Prostate gland (tissue), 2 donors: ENCODE data around the gene TAF1D.

Experiments used
- CTCF ChIP-seq, 4 experiments: fragments of 200-600 bp in 2 of 4; fragments of 450-650 bp in 2 of 4; sonication (generic) in 2 of 4; IDR thresholded peaks; 1 replicate in 3 of 4; 2 replicates in 1 of 4; pipeline ENCODE4 v1.5.1; 2016 to 2019; ENCODE audit warnings: antibody characterized with exemption in 4 of 4, mild to moderate bottlenecking in 2 of 4, moderate library complexity in 2 of 4
- POLR2A ChIP-seq: fragments of 450-650 bp; IDR thresholded peaks from one replicate; pipeline ENCODE4 v1.6.1; 2016; ENCODE audit warnings: antibody characterized with exemption, mild to moderate bottlenecking
- POLR2AphosphoS5 ChIP-seq: sonication (generic); formaldehyde crosslinking; IDR thresholded peaks from one replicate; pipeline ENCODE4 v1.6.1; 2017; ENCODE audit warnings: antibody characterized with exemption

- TF ChIP-seq POLR2A, result no peak
- no peak for TF ChIP-seq CTCF (IDR thresholded peaks at IDR 0.05)
- TF ChIP-seq POLR2AphosphoS5, result no peak
Observed at GRCh38 chr11:93689240-93689639, 52.1 kb downstream of the TAF1D start.
